Measurements from ENCODE around the gene KLHL8.
"Not testable (repeated sequence)": the region's sequence is repeated elsewhere in the genome, so short reads cannot be mapped to it uniquely, and the experiment has no call there.

KLHL8 gene

GRCh38 chr4:87150498-87151261, 69.7 kb downstream of the KLHL8 start:
- no peak overlapping the region for H3K9ac ChIP-seq (ENCODE audit: low read depth in 1 of 2, low read length in 2 of 2)
- H3K36me3 ChIP-seq (ENCODE audit: control insufficient read depth in 1 of 2, insufficient read depth in 2 of 2, low read length in 2 of 2), result no peaks in the 10 kb centered on the region
- H3K9me3 ChIP-seq (ENCODE audit: control insufficient read depth in 1 of 2, low read length in 2 of 2), result no peaks in the 10 kb centered on the region

GRCh38 chr4:87147116-87147515, 73.3 kb downstream of the KLHL8 start:
- H3K27ac ChIP-seq (ENCODE audit: low read depth, low read length), result no peak overlapping the region
- no peak overlapping the region for H3K4me3 ChIP-seq (ENCODE audit: low read depth in 1 of 2, low read length in 2 of 2)
- H3K27me3 ChIP-seq (ENCODE audit: control insufficient read depth in 1 of 2, insufficient read depth in 2 of 2, low read length in 2 of 2), result no peaks in the 10 kb centered on the region
- peaks cover 10 to 14% of the 10 kb centered on the region in 2 donors for H3K4me1 ChIP-seq (ENCODE audit: control insufficient read depth in 1 of 2, insufficient read depth in 2 of 2, low read length in 2 of 2)
- H3K36me3 ChIP-seq (ENCODE audit: control insufficient read depth in 1 of 2, insufficient read depth in 2 of 2, low read length in 2 of 2), result peaks cover 2 to 7% of the 10 kb centered on the region in 2 donors
- H3K9ac ChIP-seq (ENCODE audit: low read depth in 1 of 2, low read length in 2 of 2), result no peak overlapping the region
- no peaks in the 10 kb centered on the region for H3K9me3 ChIP-seq (ENCODE audit: control insufficient read depth in 1 of 2, low read length in 2 of 2)

More at GRCh38 chr4:87150498-87151261, 69.7 kb downstream of the KLHL8 start:
- Histone ChIP-seq H3K27ac (ENCODE audit: low read depth, low read length) (no peak overlapping the region), H3K4me1 (ENCODE audit: control insufficient read depth in 1 of 2, insufficient read depth in 2 of 2, low read length in 2 of 2) (no peaks in the 10 kb centered on the region), H3K4me3 (ENCODE audit: low read depth in 1 of 2, low read length in 2 of 2) (no peak overlapping the region), H3K27me3 (ENCODE audit: control insufficient read depth in 1 of 2, insufficient read depth in 2 of 2, low read length in 2 of 2) (no peaks in the 10 kb centered on the region)

GRCh38 chr4:87145934-87146333, 74.5 kb downstream of the KLHL8 start:
- not testable (repeated sequence) for H3K9me3 ChIP-seq (ENCODE audit: control insufficient read depth in 1 of 2, low read length in 2 of 2); H3K4me3 ChIP-seq (ENCODE audit: low read depth in 1 of 2, low read length in 2 of 2); H3K27me3 ChIP-seq (ENCODE audit: control insufficient read depth in 1 of 2, insufficient read depth in 2 of 2, low read length in 2 of 2); H3K27ac ChIP-seq (ENCODE audit: low read depth, low read length); H3K9ac ChIP-seq (ENCODE audit: low read depth in 1 of 2, low read length in 2 of 2); H3K36me3 ChIP-seq (ENCODE audit: control insufficient read depth in 1 of 2, insufficient read depth in 2 of 2, low read length in 2 of 2)
- peaks cover 20 to 24% of the 10 kb centered on the region in 2 donors for H3K4me1 ChIP-seq (ENCODE audit: control insufficient read depth in 1 of 2, insufficient read depth in 2 of 2, low read length in 2 of 2)

- Histone ChIP-seq H3K27ac (ENCODE audit: low read depth, low read length) (no peak overlapping the region), H3K4me3 (ENCODE audit: low read depth in 1 of 2, low read length in 2 of 2) (no peak overlapping the region), H3K27me3 (ENCODE audit: control insufficient read depth in 1 of 2, insufficient read depth in 2 of 2, low read length in 2 of 2) (no peaks in the 10 kb centered on the region), H3K4me1 (ENCODE audit: control insufficient read depth in 1 of 2, insufficient read depth in 2 of 2, low read length in 2 of 2) (peaks cover 21 to 25% of the 10 kb centered on the region in 2 donors), H3K36me3 (ENCODE audit: control insufficient read depth in 1 of 2, insufficient read depth in 2 of 2, low read length in 2 of 2) (peaks cover 7 to 9% of the 10 kb centered on the region in 2 donors), H3K9me3 (ENCODE audit: control insufficient read depth in 1 of 2, low read length in 2 of 2) (no peaks in the 10 kb centered on the region), H3K9ac (ENCODE audit: low read depth in 1 of 2, low read length in 2 of 2) (no peak overlapping the region)
Measured at GRCh38 chr4:87144356-87144755, 76.1 kb downstream of the KLHL8 start.

GRCh38 chr4:87141428-87141827, 79.0 kb downstream of the KLHL8 start:
- Histone ChIP-seq H3K36me3 (ENCODE audit: control insufficient read depth in 1 of 2, insufficient read depth in 2 of 2, low read length in 2 of 2) (peaks cover 16 to 29% of the 10 kb centered on the region in 2 donors), H3K4me1 (ENCODE audit: control insufficient read depth in 1 of 2, insufficient read depth in 2 of 2, low read length in 2 of 2) (peaks cover 21 to 25% of the 10 kb centered on the region in 2 donors), H3K9me3 (ENCODE audit: control insufficient read depth in 1 of 2, low read length in 2 of 2) (no peaks in the 10 kb centered on the region), H3K27me3 (ENCODE audit: control insufficient read depth in 1 of 2, insufficient read depth in 2 of 2, low read length in 2 of 2) (no peaks in the 10 kb centered on the region), H3K27ac (ENCODE audit: low read depth, low read length) (no peak overlapping the region), H3K4me3 (ENCODE audit: low read depth in 1 of 2, low read length in 2 of 2) (peak overlapping the region in 1 of 2 donors; percentile 17), H3K9ac (ENCODE audit: low read depth in 1 of 2, low read length in 2 of 2) (no peak overlapping the region)

GRCh38 chr4:87134122-87134521, 86.3 kb downstream of the KLHL8 start:
- Histone ChIP-seq H3K27ac (ENCODE audit: low read depth, low read length) (no peak overlapping the region), H3K36me3 (ENCODE audit: control insufficient read depth in 1 of 2, insufficient read depth in 2 of 2, low read length in 2 of 2) (peaks cover 62 to 85% of the 10 kb centered on the region in 2 donors), H3K4me3 (ENCODE audit: low read depth in 1 of 2, low read length in 2 of 2) (no peak overlapping the region), H3K9me3 (ENCODE audit: control insufficient read depth in 1 of 2, low read length in 2 of 2) (no peaks in the 10 kb centered on the region), H3K9ac (ENCODE audit: low read depth in 1 of 2, low read length in 2 of 2) (no peak overlapping the region), H3K4me1 (ENCODE audit: control insufficient read depth in 1 of 2, insufficient read depth in 2 of 2, low read length in 2 of 2) (no peaks in the 10 kb centered on the region), H3K27me3 (ENCODE audit: control insufficient read depth in 1 of 2, insufficient read depth in 2 of 2, low read length in 2 of 2) (no peaks in the 10 kb centered on the region)

GRCh38 chr4:87133183-87133582, 87.2 kb downstream of the KLHL8 start:
- H3K4me3 ChIP-seq (ENCODE audit: low read depth in 1 of 2, low read length in 2 of 2), result no peak overlapping the region
- no peak overlapping the region for H3K27ac ChIP-seq (ENCODE audit: low read depth, low read length)
- no peaks in the 10 kb centered on the region for H3K27me3 ChIP-seq (ENCODE audit: control insufficient read depth in 1 of 2, insufficient read depth in 2 of 2, low read length in 2 of 2)
- no peak overlapping the region for H3K9ac ChIP-seq (ENCODE audit: low read depth in 1 of 2, low read length in 2 of 2)
- H3K9me3 ChIP-seq (ENCODE audit: control insufficient read depth in 1 of 2, low read length in 2 of 2), result no peaks in the 10 kb centered on the region
- H3K4me1 ChIP-seq (ENCODE audit: control insufficient read depth in 1 of 2, insufficient read depth in 2 of 2, low read length in 2 of 2), result no peaks in the 10 kb centered on the region
- H3K36me3 ChIP-seq (ENCODE audit: control insufficient read depth in 1 of 2, insufficient read depth in 2 of 2, low read length in 2 of 2), result peaks cover 64 to 92% of the 10 kb centered on the region in 2 donors

GRCh38 chr4:87132035-87132434, 88.4 kb downstream of the KLHL8 start:
- Histone ChIP-seq H3K9ac (ENCODE audit: low read depth in 1 of 2, low read length in 2 of 2) (no peak overlapping the region), H3K36me3 (ENCODE audit: control insufficient read depth in 1 of 2, insufficient read depth in 2 of 2, low read length in 2 of 2) (peaks cover 73 to 90% of the 10 kb centered on the region in 2 donors), H3K27ac (ENCODE audit: low read depth, low read length) (no peak overlapping the region), H3K27me3 (ENCODE audit: control insufficient read depth in 1 of 2, insufficient read depth in 2 of 2, low read length in 2 of 2) (no peaks in the 10 kb centered on the region), H3K9me3 (ENCODE audit: control insufficient read depth in 1 of 2, low read length in 2 of 2) (no peaks in the 10 kb centered on the region), H3K4me1 (ENCODE audit: control insufficient read depth in 1 of 2, insufficient read depth in 2 of 2, low read length in 2 of 2) (no peaks in the 10 kb centered on the region), H3K4me3 (ENCODE audit: low read depth in 1 of 2, low read length in 2 of 2) (no peak overlapping the region)

GRCh38 chr4:87130985-87131703, 89.3 kb downstream of the KLHL8 start:
- Histone ChIP-seq H3K36me3 (ENCODE audit: control insufficient read depth in 1 of 2, insufficient read depth in 2 of 2, low read length in 2 of 2) (peaks cover 71 to 90% of the 10 kb centered on the region in 2 donors), H3K4me1 (ENCODE audit: control insufficient read depth in 1 of 2, insufficient read depth in 2 of 2, low read length in 2 of 2) (no peaks in the 10 kb centered on the region), H3K27me3 (ENCODE audit: control insufficient read depth in 1 of 2, insufficient read depth in 2 of 2, low read length in 2 of 2) (no peaks in the 10 kb centered on the region), H3K9me3 (ENCODE audit: control insufficient read depth in 1 of 2, low read length in 2 of 2) (no peaks in the 10 kb centered on the region), H3K27ac (ENCODE audit: low read depth, low read length) (no peak overlapping the region), H3K9ac (ENCODE audit: low read depth in 1 of 2, low read length in 2 of 2) (no peak overlapping the region), H3K4me3 (ENCODE audit: low read depth in 1 of 2, low read length in 2 of 2) (no peak overlapping the region)

GRCh38 chr4:87129681-87130080, 90.7 kb downstream of the KLHL8 start:
- no peak overlapping the region for H3K4me3 ChIP-seq (ENCODE audit: low read depth in 1 of 2, low read length in 2 of 2)
- H3K36me3 ChIP-seq (ENCODE audit: control insufficient read depth in 1 of 2, insufficient read depth in 2 of 2, low read length in 2 of 2), result peaks cover 76 to 95% of the 10 kb centered on the region in 2 donors
- no peaks in the 10 kb centered on the region for H3K27me3 ChIP-seq (ENCODE audit: control insufficient read depth in 1 of 2, insufficient read depth in 2 of 2, low read length in 2 of 2)
- no peak overlapping the region for H3K27ac ChIP-seq (ENCODE audit: low read depth, low read length)
- H3K9me3 ChIP-seq (ENCODE audit: control insufficient read depth in 1 of 2, low read length in 2 of 2), result no peaks in the 10 kb centered on the region
- no peaks in the 10 kb centered on the region for H3K4me1 ChIP-seq (ENCODE audit: control insufficient read depth in 1 of 2, insufficient read depth in 2 of 2, low read length in 2 of 2)
- H3K9ac ChIP-seq (ENCODE audit: low read depth in 1 of 2, low read length in 2 of 2), result no peak overlapping the region
